Thoracic aorta (tissue), 2 donors: ENCODE data around the gene ANO7. TPM values are rescaled to one million over a fixed set of nuclear protein-coding genes. Genes with fewer than 3 reads are reported as not detected.

Experiments
- ATAC-seq: fragments of 150-250 bp; one replicate; pipeline ENCODE4 v1.8.0; 2017; ENCODE audit warnings: low read depth; ENCODE audit not compliant: insufficient number of reproducible peaks, low FRiP score
- DNase-seq: peaks from one replicate; pipeline ENCODE4 v3.0.0-alpha.2; 2020; ENCODE audit warnings: low spot score
- H3K27ac ChIP-seq, 2 donors: fragments of 200-600 bp; sonication (generic); 1 replicate in 1 of 2; 2 replicates in 1 of 2; pipeline ENCODE4 v1.5.1; 2016; ENCODE audit warnings: mild to moderate bottlenecking in 2 of 2, moderate library complexity in 2 of 2
- H3K27me3 ChIP-seq: fragments of 200-600 bp; sonication (generic); replicated peaks from 2 replicates; pipeline ENCODE4 v1.6.0; 2016; ENCODE audit warnings: mild to moderate bottlenecking; ENCODE audit not compliant: insufficient read depth
- H3K36me3 ChIP-seq: fragments of 200-600 bp; sonication (generic); one replicate; pipeline ENCODE4 v1.5.1; 2016
- H3K4me1 ChIP-seq, 2 donors: fragments of 200-600 bp; sonication (generic); 1 replicate in 1 of 2; 2 replicates in 1 of 2; pipeline versions ENCODE4 v1.5.1 to v1.6.0; 2016; ENCODE audit warnings: low read depth in 2 of 2, mild to moderate bottlenecking in 1 of 2; ENCODE audit not compliant: control insufficient read depth in 1 of 2
- H3K4me3 ChIP-seq: fragments of 200-600 bp; sonication (generic); 2 replicates; pipeline ENCODE4 v1.5.1; 2016; ENCODE audit warnings: mild to moderate bottlenecking
- H3K9me3 ChIP-seq: fragments of 200-600 bp; sonication (generic); 2 replicates; pipeline ENCODE4 v1.5.1; 2016
- CTCF ChIP-seq: fragments of 200-600 bp; sonication (generic); IDR thresholded peaks from one replicate; pipeline ENCODE4 v1.5.1; 2019; ENCODE audit warnings: antibody characterized with exemption
- total RNA-seq, 2 donors: library from RNA; depleted of rRNA; stranded (reverse); fragments of >200 nt; gene quantifications; one replicate each; pipeline versions ENCODE4 v1.1.0 to v1.2.3, GENCODE V29; 2016

Gene ANO7
- total RNA-seq, 2 donors from 2014 or later = 0.27 to 1.2 TPM

- peaks cover 30% of the 10 kb centered on the region for H3K36me3 ChIP-seq
- DNase-seq (no peak), ATAC-seq (no peak)
- TF ChIP-seq CTCF = no peak
- H3K27me3 ChIP-seq = no peaks in the 10 kb centered on the region
- H3K27ac ChIP-seq = no peak overlapping the region
- no peaks in the 10 kb centered on the region for H3K9me3 ChIP-seq
- peaks cover 0 to 3% of the 10 kb centered on the region in 2 donors for H3K4me1 ChIP-seq
- H3K4me3 ChIP-seq = no peak overlapping the region
These were observed 35.8 kb downstream of the ANO7 start for GRCh38 chr2:241224018-241224850.

GRCh38 chr2:241224851-241225438 is 36.5 kb downstream of the ANO7 start:
- ATAC-seq (no peak), DNase-seq (no peak)
- TF ChIP-seq CTCF = no peak
- Histone ChIP-seq H3K4me3 (no peak overlapping the region), H3K9me3 (no peaks in the 10 kb centered on the region), H3K4me1 (no peaks in the 10 kb centered on the region), H3K27me3 (no peaks in the 10 kb centered on the region), H3K27ac (no peak overlapping the region), H3K36me3 (peaks cover 35% of the 10 kb centered on the region)

- TF ChIP-seq CTCF = no peak
- no peak for DNase-seq
- no peaks in the 10 kb centered on the region for H3K4me1 ChIP-seq
These were observed 37.1 kb downstream of the ANO7 start for GRCh38 chr2:241225545-241225944.

GRCh38 chr2:241225983-241226382 is 37.5 kb downstream of the ANO7 start:
- no peaks in the 10 kb centered on the region for H3K9me3 ChIP-seq
- no peaks in the 10 kb centered on the region for H3K4me1 ChIP-seq
- H3K36me3 ChIP-seq = peaks cover 46% of the 10 kb centered on the region
- TF ChIP-seq CTCF = no peak
- ATAC-seq = no peak
- no peak overlapping the region for H3K27ac ChIP-seq
- no peak overlapping the region for H3K4me3 ChIP-seq
- H3K27me3 ChIP-seq = no peaks in the 10 kb centered on the region
- DNase-seq = no peak

More at GRCh38 chr2:241225545-241225944, 37.1 kb downstream of the ANO7 start:
- Histone ChIP-seq H3K27me3 (no peaks in the 10 kb centered on the region), H3K27ac (no peak overlapping the region), H3K4me3 (no peak overlapping the region), H3K36me3 (peaks cover 41% of the 10 kb centered on the region), H3K9me3 (no peaks in the 10 kb centered on the region)
- no peak for ATAC-seq

- TF ChIP-seq CTCF = no peak
- Histone ChIP-seq H3K27me3 (no peaks in the 10 kb centered on the region), H3K4me1 (no peaks in the 10 kb centered on the region), H3K36me3 (peaks cover 55% of the 10 kb centered on the region), H3K9me3 (no peaks in the 10 kb centered on the region), H3K27ac (no peak overlapping the region), H3K4me3 (no peak overlapping the region)
- DNase-seq (no peak), ATAC-seq (no peak)
These were observed 38.5 kb downstream of the ANO7 start for GRCh38 chr2:241226723-241227572.
